WTC11 (cell line): Measurements from ENCODE around the gene SLC6A18. TPM values are rescaled to one million over a fixed set of nuclear protein-coding genes. Genes with fewer than 3 reads are reported as not detected.

Source experiments
- CBFB ChIP-seq: sonication (generic); formaldehyde crosslinking; IDR thresholded peaks from 2 replicates; pipeline ENCODE4 v1.8.1; 2022; ENCODE audit warnings: mild to moderate bottlenecking, low read depth, missing genetic modification reagents
- FOXP1 ChIP-seq: sonication (generic); formaldehyde crosslinking; IDR thresholded peaks from 2 replicates; pipeline ENCODE4 v1.8.0; 2022; ENCODE audit warnings: missing genetic modification reagents, mild to moderate bottlenecking, moderate library complexity, borderline replicate concordance
- JUN ChIP-seq: sonication (generic); formaldehyde crosslinking; IDR thresholded peaks from 2 replicates; pipeline ENCODE4 v1.8.0; 2023; ENCODE audit warnings: mild to moderate bottlenecking, missing genetic modification reagents
- NR2C2 ChIP-seq: sonication (generic); formaldehyde crosslinking; IDR thresholded peaks from 2 replicates; pipeline ENCODE4 v1.8.0; 2022; ENCODE audit warnings: mild to moderate bottlenecking, missing genetic modification reagents
- RELA ChIP-seq: sonication (generic); formaldehyde crosslinking; IDR thresholded peaks from 2 replicates; pipeline ENCODE4 v1.8.1; 2022; ENCODE audit warnings: missing genetic modification reagents, mild to moderate bottlenecking, borderline replicate concordance
- SMAD4 ChIP-seq: sonication (generic); formaldehyde crosslinking; IDR thresholded peaks from 2 replicates; pipeline ENCODE4 v1.8.0; 2022; ENCODE audit warnings: mild to moderate bottlenecking, missing genetic modification reagents
- TCF7 ChIP-seq: sonication (generic); formaldehyde crosslinking; IDR thresholded peaks from 2 replicates; pipeline ENCODE4 v1.8.0; 2022; ENCODE audit warnings: mild to moderate bottlenecking, low read depth, missing genetic modification reagents, moderate library complexity
- TEAD4 ChIP-seq: sonication (generic); formaldehyde crosslinking; IDR thresholded peaks from 2 replicates; pipeline ENCODE4 v1.8.0; 2022; ENCODE audit warnings: mild to moderate bottlenecking, missing genetic modification reagents
- TP53 ChIP-seq: sonication (generic); formaldehyde crosslinking; IDR thresholded peaks from 2 replicates; pipeline ENCODE4 v1.8.1; 2023; ENCODE audit warnings: mild to moderate bottlenecking, missing genetic modification reagents
- ZBTB21 ChIP-seq: sonication (generic); formaldehyde crosslinking; IDR thresholded peaks from 2 replicates; pipeline ENCODE4 v1.8.1; 2023; ENCODE audit warnings: mild to moderate bottlenecking, missing genetic modification reagents, borderline replicate concordance
- ZNF138 ChIP-seq: sonication (generic); formaldehyde crosslinking; conservative IDR thresholded peaks from 2 replicates; pipeline ENCODE4 v1.8.1; 2022; ENCODE audit warnings: mild to moderate bottlenecking, moderate library complexity, missing genetic modification reagents
- ZNF423 ChIP-seq: fragments of 250-450 bp; sonication (Bioruptor Pico); IDR thresholded peaks from 2 replicates; pipeline ENCODE4 v2.1.2; 2022; ENCODE audit warnings: mild to moderate bottlenecking, moderate library complexity
- ZNF671 ChIP-seq: fragments of 250-450 bp; sonication (Bioruptor Pico); IDR thresholded peaks from 2 replicates; pipeline ENCODE4 v1.8.0; 2021; ENCODE audit warnings: mild to moderate bottlenecking
- total RNA-seq: library from RNA; stranded (reverse); gene quantifications from 3 replicates; pipeline ENCODE4 v1.2.3, GENCODE V29; 2021
- TF ChIP-seq, protein P1 (sequence below): sonication (generic); formaldehyde crosslinking; IDR thresholded peaks from 2 replicates; pipeline ENCODE4 v1.8.0; 2022; ENCODE audit warnings: mild to moderate bottlenecking, missing genetic modification reagents
- TF ChIP-seq, protein P2 (sequence below): sonication (generic); formaldehyde crosslinking; IDR thresholded peaks from 2 replicates; pipeline ENCODE4 v1.8.1; 2023; ENCODE audit warnings: mild to moderate bottlenecking, missing genetic modification reagents
- TF ChIP-seq, protein P3 (sequence below): sonication (generic); formaldehyde crosslinking; IDR thresholded peaks from 2 replicates; pipeline ENCODE4 v1.8.0; 2022; ENCODE audit warnings: mild to moderate bottlenecking, missing genetic modification reagents
- TF ChIP-seq, protein P4 (sequence below): sonication (generic); formaldehyde crosslinking; IDR thresholded peaks from 2 replicates; pipeline ENCODE4 v1.8.1; 2023; ENCODE audit warnings: mild to moderate bottlenecking, moderate library complexity, missing genetic modification reagents
- TF ChIP-seq, protein P5 (sequence below): sonication (generic); formaldehyde crosslinking; conservative IDR thresholded peaks from 2 replicates; pipeline ENCODE4 v1.8.1; 2023; ENCODE audit warnings: mild to moderate bottlenecking, low read depth, missing genetic modification reagents, moderate library complexity
- TF ChIP-seq, protein P6 (sequence below): sonication (generic); formaldehyde crosslinking; conservative IDR thresholded peaks from 2 replicates; pipeline ENCODE4 v1.8.1; 2022; ENCODE audit warnings: mild to moderate bottlenecking, missing genetic modification reagents
- TF ChIP-seq, protein P7 (sequence below): sonication (generic); formaldehyde crosslinking; IDR thresholded peaks from 2 replicates; pipeline ENCODE4 v1.8.0; 2022; ENCODE audit warnings: mild to moderate bottlenecking, missing genetic modification reagents
- TF ChIP-seq, protein P8 (sequence below): sonication (generic); formaldehyde crosslinking; IDR thresholded peaks from 2 replicates; pipeline ENCODE4 v1.8.1; 2023; ENCODE audit warnings: mild to moderate bottlenecking, missing genetic modification reagents, moderate library complexity
- TF ChIP-seq, protein P9 (sequence below): fragments of 250-450 bp; sonication (Bioruptor Pico); IDR thresholded peaks from 2 replicates; pipeline ENCODE4 v1.9.0; 2021; ENCODE audit warnings: moderate library complexity, mild to moderate bottlenecking, inconsistent platforms, borderline replicate concordance
- TF ChIP-seq, protein P10 (sequence below): sonication (generic); formaldehyde crosslinking; IDR thresholded peaks from 2 replicates; pipeline ENCODE4 v1.8.1; 2023; ENCODE audit warnings: mild to moderate bottlenecking, missing genetic modification reagents, moderate library complexity

SLC6A18 gene
- total RNA-seq, 1 experiment from 2014 or later: not detected

DNA sequence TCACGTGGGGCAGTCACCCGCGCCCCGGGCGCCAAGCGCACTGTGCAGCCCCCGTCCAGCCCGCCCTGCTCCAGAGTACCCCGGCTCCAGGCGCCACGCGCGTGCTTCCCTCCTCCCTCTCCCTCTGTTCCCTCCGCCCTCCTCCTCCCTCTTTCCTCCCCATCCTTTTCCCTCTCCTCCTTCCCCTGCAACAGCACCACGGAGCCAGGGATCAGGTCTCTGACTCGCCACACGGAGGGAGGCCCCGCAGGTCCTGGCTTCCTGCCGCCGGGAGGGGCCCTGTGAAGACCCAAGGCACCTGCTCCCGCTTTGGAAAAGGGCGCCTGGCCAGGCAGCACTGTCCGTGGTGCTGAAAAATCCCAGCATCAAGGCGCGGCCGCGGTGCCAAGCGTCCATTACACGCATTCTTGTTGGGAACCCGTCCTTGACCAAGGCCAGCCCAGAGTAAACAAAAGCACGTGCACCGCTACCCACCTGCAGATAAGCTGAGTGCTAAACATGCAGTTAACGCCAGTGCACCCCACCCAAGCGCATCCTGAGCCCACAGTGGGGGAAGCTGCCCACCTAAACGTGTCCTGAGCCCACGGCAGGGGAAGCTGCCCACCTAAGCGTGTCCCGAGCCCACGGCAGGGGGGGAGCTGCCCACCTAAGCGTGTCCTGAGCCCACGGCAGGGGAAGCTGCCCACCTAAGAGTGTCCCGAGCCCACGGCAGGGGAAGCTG is 21.7 kb downstream of the SLC6A18 start (continued):
- TF ChIP-seq, protein P1, sequence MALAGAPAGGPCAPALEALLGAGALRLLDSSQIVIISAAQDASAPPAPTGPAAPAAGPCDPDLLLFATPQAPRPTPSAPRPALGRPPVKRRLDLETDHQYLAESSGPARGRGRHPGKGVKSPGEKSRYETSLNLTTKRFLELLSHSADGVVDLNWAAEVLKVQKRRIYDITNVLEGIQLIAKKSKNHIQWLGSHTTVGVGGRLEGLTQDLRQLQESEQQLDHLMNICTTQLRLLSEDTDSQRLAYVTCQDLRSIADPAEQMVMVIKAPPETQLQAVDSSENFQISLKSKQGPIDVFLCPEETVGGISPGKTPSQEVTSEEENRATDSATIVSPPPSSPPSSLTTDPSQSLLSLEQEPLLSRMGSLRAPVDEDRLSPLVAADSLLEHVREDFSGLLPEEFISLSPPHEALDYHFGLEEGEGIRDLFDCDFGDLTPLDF (CRISPR knock-in tag): no peak; the same call in 1 of the 2 replicates
- TF ChIP-seq, protein P2, sequence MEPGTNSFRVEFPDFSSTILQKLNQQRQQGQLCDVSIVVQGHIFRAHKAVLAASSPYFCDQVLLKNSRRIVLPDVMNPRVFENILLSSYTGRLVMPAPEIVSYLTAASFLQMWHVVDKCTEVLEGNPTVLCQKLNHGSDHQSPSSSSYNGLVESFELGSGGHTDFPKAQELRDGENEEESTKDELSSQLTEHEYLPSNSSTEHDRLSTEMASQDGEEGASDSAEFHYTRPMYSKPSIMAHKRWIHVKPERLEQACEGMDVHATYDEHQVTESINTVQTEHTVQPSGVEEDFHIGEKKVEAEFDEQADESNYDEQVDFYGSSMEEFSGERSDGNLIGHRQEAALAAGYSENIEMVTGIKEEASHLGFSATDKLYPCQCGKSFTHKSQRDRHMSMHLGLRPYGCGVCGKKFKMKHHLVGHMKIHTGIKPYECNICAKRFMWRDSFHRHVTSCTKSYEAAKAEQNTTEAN (CRISPR knock-in tag): peak; percentile 53; the same call in 1 of the 2 replicates
- 0 out of 2 replicates have a peak, but pooled peaks have one; percentile 52 for TF ChIP-seq NR2C2
- peak; percentile 48; the same call in 1 of the 2 replicates for TF ChIP-seq ZNF138 (CRISPR knock-in tag)
- TF ChIP-seq, protein P3, sequence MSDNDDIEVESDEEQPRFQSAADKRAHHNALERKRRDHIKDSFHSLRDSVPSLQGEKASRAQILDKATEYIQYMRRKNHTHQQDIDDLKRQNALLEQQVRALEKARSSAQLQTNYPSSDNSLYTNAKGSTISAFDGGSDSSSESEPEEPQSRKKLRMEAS (CRISPR knock-in tag): peak; percentile 67; the same call in 1 of the 2 replicates
- TF ChIP-seq, protein P4, sequence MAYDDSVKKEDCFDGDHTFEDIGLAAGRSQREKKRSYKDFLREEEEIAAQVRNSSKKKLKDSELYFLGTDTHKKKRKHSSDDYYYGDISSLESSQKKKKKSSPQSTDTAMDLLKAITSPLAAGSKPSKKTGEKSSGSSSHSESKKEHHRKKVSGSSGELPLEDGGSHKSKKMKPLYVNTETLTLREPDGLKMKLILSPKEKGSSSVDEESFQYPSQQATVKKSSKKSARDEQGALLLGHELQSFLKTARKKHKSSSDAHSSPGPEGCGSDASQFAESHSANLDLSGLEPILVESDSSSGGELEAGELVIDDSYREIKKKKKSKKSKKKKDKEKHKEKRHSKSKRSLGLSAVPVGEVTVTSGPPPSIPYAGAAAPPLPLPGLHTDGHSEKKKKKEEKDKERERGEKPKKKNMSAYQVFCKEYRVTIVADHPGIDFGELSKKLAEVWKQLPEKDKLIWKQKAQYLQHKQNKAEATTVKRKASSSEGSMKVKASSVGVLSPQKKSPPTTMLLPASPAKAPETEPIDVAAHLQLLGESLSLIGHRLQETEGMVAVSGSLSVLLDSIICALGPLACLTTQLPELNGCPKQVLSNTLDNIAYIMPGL (CRISPR knock-in tag): peak; percentile 70
- TF ChIP-seq CBFB: 0 out of 2 replicates have a peak, but pooled peaks have one; percentile 72
- TF ChIP-seq ZNF671 (CRISPR knock-in tag): no peak
- peak; percentile 93 for TF ChIP-seq TP53 (CRISPR knock-in tag)
- peak; percentile 80 for TF ChIP-seq TEAD4 (CRISPR knock-in tag)
- TF ChIP-seq ZBTB21: peak; percentile 92
- TF ChIP-seq, protein P5, sequence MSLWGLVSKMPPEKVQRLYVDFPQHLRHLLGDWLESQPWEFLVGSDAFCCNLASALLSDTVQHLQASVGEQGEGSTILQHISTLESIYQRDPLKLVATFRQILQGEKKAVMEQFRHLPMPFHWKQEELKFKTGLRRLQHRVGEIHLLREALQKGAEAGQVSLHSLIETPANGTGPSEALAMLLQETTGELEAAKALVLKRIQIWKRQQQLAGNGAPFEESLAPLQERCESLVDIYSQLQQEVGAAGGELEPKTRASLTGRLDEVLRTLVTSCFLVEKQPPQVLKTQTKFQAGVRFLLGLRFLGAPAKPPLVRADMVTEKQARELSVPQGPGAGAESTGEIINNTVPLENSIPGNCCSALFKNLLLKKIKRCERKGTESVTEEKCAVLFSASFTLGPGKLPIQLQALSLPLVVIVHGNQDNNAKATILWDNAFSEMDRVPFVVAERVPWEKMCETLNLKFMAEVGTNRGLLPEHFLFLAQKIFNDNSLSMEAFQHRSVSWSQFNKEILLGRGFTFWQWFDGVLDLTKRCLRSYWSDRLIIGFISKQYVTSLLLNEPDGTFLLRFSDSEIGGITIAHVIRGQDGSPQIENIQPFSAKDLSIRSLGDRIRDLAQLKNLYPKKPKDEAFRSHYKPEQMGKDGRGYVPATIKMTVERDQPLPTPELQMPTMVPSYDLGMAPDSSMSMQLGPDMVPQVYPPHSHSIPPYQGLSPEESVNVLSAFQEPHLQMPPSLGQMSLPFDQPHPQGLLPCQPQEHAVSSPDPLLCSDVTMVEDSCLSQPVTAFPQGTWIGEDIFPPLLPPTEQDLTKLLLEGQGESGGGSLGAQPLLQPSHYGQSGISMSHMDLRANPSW (CRISPR knock-in tag): 0 out of 2 replicates have a peak, but pooled peaks have one; percentile 53
- TF ChIP-seq, protein P6, sequence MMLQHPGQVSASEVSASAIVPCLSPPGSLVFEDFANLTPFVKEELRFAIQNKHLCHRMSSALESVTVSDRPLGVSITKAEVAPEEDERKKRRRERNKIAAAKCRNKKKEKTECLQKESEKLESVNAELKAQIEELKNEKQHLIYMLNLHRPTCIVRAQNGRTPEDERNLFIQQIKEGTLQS: no peak
- peak; percentile 20; the same call in 1 of the 2 replicates for TF ChIP-seq ZNF423
- TF ChIP-seq JUN (CRISPR knock-in tag): 0 out of 2 replicates have a peak, but pooled peaks have one; percentile 40
- TF ChIP-seq, protein P7, sequence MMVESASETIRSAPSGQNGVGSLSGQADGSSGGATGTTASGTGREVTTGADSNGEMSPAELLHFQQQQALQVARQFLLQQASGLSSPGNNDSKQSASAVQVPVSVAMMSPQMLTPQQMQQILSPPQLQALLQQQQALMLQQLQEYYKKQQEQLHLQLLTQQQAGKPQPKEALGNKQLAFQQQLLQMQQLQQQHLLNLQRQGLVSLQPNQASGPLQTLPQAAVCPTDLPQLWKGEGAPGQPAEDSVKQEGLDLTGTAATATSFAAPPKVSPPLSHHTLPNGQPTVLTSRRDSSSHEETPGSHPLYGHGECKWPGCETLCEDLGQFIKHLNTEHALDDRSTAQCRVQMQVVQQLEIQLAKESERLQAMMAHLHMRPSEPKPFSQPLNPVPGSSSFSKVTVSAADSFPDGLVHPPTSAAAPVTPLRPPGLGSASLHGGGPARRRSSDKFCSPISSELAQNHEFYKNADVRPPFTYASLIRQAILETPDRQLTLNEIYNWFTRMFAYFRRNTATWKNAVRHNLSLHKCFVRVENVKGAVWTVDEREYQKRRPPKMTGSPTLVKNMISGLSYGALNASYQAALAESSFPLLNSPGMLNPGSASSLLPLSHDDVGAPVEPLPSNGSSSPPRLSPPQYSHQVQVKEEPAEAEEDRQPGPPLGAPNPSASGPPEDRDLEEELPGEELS: peak; percentile 89
- TF ChIP-seq FOXP1 (CRISPR knock-in tag): peak; percentile 97
- TF ChIP-seq, protein P8, sequence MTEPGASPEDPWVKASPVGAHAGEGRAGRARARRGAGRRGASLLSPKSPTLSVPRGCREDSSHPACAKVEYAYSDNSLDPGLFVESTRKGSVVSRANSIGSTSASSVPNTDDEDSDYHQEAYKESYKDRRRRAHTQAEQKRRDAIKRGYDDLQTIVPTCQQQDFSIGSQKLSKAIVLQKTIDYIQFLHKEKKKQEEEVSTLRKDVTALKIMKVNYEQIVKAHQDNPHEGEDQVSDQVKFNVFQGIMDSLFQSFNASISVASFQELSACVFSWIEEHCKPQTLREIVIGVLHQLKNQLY (CRISPR knock-in tag): peak; percentile 51; the same call in 1 of the 2 replicates
- TF ChIP-seq, protein P9, sequence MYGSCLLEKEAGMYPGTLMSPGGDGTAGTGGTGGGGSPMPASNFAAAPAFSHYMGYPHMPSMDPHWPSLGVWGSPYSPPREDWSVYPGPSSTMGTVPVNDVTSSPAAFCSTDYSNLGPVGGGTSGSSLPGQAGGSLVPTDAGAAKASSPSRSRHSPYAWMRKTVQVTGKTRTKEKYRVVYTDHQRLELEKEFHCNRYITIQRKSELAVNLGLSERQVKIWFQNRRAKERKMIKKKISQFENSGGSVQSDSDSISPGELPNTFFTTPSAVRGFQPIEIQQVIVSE: no peak
- 0 out of 2 replicates have a peak, but pooled peaks have one; percentile 41 for TF ChIP-seq TCF7 (CRISPR knock-in tag)
- peak; percentile 86; the same call in 1 of the 2 replicates for TF ChIP-seq SMAD4 (CRISPR knock-in tag)
- TF ChIP-seq RELA (CRISPR knock-in tag): peak; percentile 89
- TF ChIP-seq, protein P10, sequence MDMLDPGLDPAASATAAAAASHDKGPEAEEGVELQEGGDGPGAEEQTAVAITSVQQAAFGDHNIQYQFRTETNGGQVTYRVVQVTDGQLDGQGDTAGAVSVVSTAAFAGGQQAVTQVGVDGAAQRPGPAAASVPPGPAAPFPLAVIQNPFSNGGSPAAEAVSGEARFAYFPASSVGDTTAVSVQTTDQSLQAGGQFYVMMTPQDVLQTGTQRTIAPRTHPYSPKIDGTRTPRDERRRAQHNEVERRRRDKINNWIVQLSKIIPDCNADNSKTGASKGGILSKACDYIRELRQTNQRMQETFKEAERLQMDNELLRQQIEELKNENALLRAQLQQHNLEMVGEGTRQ: 0 out of 2 replicates have a peak, but pooled peaks have one; percentile 32
